Measurements from ENCODE around the gene ZNF684.
"Not testable (repeated sequence)": the region's sequence is repeated elsewhere in the genome, so short reads cannot be mapped to it uniquely, and the experiment has no call there.

The ZNF684 gene

GRCh38 chr1:40531381-40532061 is at the start of gene ZNF684:
Gene ZNF684 (plus strand): TSS chr1:40531637. CDS start chr1:40533167, 1,530 bp downstream.
- DNase-seq: peak; percentile 78 to 94 (median 86)

GRCh38 chr1:40495315-40495903 is 36.0 kb upstream of the ZNF684 start:
- DNase-seq: no peak

GRCh38 chr1:40502651-40503050 is 28.8 kb upstream of the ZNF684 start:
- not testable (repeated sequence) for DNase-seq

- no peak for DNase-seq
These were observed 23.5 kb upstream of the ZNF684 start for GRCh38 chr1:40507973-40508372.

- peak; percentile 71 to 84 (median 83) for DNase-seq
These were observed 22.8 kb upstream of the ZNF684 start, which contains the start of gene EXO5 for GRCh38 chr1:40508375-40509341. Gene EXO5 (plus strand): TSS chr1:40508767. CDS start chr1:40514545, 5,778 bp downstream.

- DNase-seq: no peak
These were observed 11.9 kb upstream of the ZNF684 start for GRCh38 chr1:40519517-40519916.

GRCh38 chr1:40530735-40531380 is 579 bp upstream of the ZNF684 start:
- DNase-seq: no peak

GRCh38 chr1:40532062-40532389 is 589 bp downstream of the ZNF684 start:
- DNase-seq: no peak

GRCh38 chr1:40532844-40533424 is 1.5 kb downstream of the ZNF684 start:
- DNase-seq: peak; percentile 12 to 62 (median 31)

GRCh38 chr1:40534589-40534988 is 3.2 kb downstream of the ZNF684 start:
- DNase-seq: no peak

- DNase-seq: no peak
These were observed 4.3 kb downstream of the ZNF684 start for GRCh38 chr1:40535732-40536131.

GRCh38 chr1:40539338-40539737 is 7.9 kb downstream of the ZNF684 start:
- no peak for DNase-seq

- no peak for DNase-seq
These were observed 15.5 kb downstream of the ZNF684 start for GRCh38 chr1:40546957-40547356.

GRCh38 chr1:40553017-40553416 is 21.6 kb downstream of the ZNF684 start:
- no peak for DNase-seq

- not testable (repeated sequence) for DNase-seq
These were observed 23.4 kb downstream of the ZNF684 start for GRCh38 chr1:40554807-40555206.

- DNase-seq: no peak
These were observed 24.7 kb downstream of the ZNF684 start for GRCh38 chr1:40556121-40556520.

- DNase-seq: not testable (repeated sequence)
These were observed 26.8 kb downstream of the ZNF684 start for GRCh38 chr1:40558241-40558640.

- no peak for DNase-seq
These were observed 30.7 kb downstream of the ZNF684 start for GRCh38 chr1:40562185-40562584.

GRCh38 chr1:40563266-40563665 is 31.8 kb downstream of the ZNF684 start:
- DNase-seq: no peak

GRCh38 chr1:40564506-40564905 is 33.1 kb downstream of the ZNF684 start:
- peak in 1 of 3 experiments; percentile 14 for DNase-seq

GRCh38 chr1:40564913-40565312 is 33.5 kb downstream of the ZNF684 start:
- no peak for DNase-seq

- no peak for DNase-seq
These were observed 36.4 kb downstream of the ZNF684 start for GRCh38 chr1:40567825-40568224.

GRCh38 chr1:40574805-40575204 is 43.4 kb downstream of the ZNF684 start:
- DNase-seq: not testable (repeated sequence)
